H9 (cell line): ENCODE measurements around the gene PCCA. TPM values are rescaled to one million over a fixed set of nuclear protein-coding genes. Genes with fewer than 3 reads are reported as not detected.

Source experiments
- DNase-seq: peaks from one replicate; pipeline ENCODE4 v3.0.0-alpha.2; 2017
- H2AFZ ChIP-seq: one replicate; pipeline ENCODE4 v1.6.1; 2013; ENCODE audit warnings: mild to moderate bottlenecking, low read length, control low read depth, moderate library complexity
- H2AK5ac ChIP-seq: 2 replicates; pipeline ENCODE4 v1.6.1; 2013; ENCODE audit warnings: low read length, control low read depth, mixed read lengths; ENCODE audit not compliant: insufficient read length
- H2BK120ac ChIP-seq: one replicate; pipeline ENCODE4 v1.6.1; 2013; ENCODE audit warnings: low read depth, mild to moderate bottlenecking, low read length, control low read depth, inconsistent platforms; ENCODE audit not compliant: poor library complexity, severe bottlenecking
- H2BK12ac ChIP-seq: 2 replicates; pipeline ENCODE4 v1.6.1; 2013; ENCODE audit warnings: low read length, control low read depth, mixed read lengths, low read depth; ENCODE audit not compliant: insufficient read length
- H2BK15ac ChIP-seq: 2 replicates; pipeline ENCODE4 v1.6.1; 2013; ENCODE audit warnings: low read depth, low read length, control low read depth
- H2BK20ac ChIP-seq: one replicate; pipeline ENCODE4 v1.6.1; 2013; ENCODE audit warnings: low read depth, mild to moderate bottlenecking, low read length, control low read depth, inconsistent platforms; ENCODE audit not compliant: poor library complexity, severe bottlenecking
- H2BK5ac ChIP-seq: 2 replicates; pipeline ENCODE4 v1.6.1; 2013; ENCODE audit warnings: low read length, control low read depth, mixed read lengths; ENCODE audit not compliant: insufficient read length
- H3K14ac ChIP-seq: 2 replicates; pipeline ENCODE4 v1.6.1; 2013; ENCODE audit warnings: low read length, control low read depth; ENCODE audit not compliant: insufficient read depth
- H3K18ac ChIP-seq: 2 replicates; pipeline ENCODE4 v1.6.1; 2013; ENCODE audit warnings: low read depth, mild to moderate bottlenecking, mixed read lengths, low read length, control low read depth; ENCODE audit not compliant: insufficient read length
- H3K23ac ChIP-seq: 2 replicates; pipeline ENCODE4 v1.6.1; 2013; ENCODE audit warnings: low read length, control low read depth, mixed read lengths, low read depth; ENCODE audit not compliant: insufficient read length
- H3K23me2 ChIP-seq: 2 replicates; pipeline ENCODE4 v1.6.1; 2013; ENCODE audit warnings: low read depth, mild to moderate bottlenecking, mixed read lengths, low read length, control low read depth; ENCODE audit not compliant: insufficient read length, poor library complexity, severe bottlenecking
- H3K27ac ChIP-seq: 2 replicates; pipeline ENCODE4 v1.5.1; 2013; ENCODE audit warnings: low read length, control low read depth, mixed read lengths, low read depth; ENCODE audit not compliant: insufficient read length
- H3K27me3 ChIP-seq: 2 replicates; pipeline ENCODE4 v1.6.1; 2013; ENCODE audit warnings: low read length, control low read depth, inconsistent platforms; ENCODE audit not compliant: insufficient read depth
- H3K4ac ChIP-seq: 2 replicates; pipeline ENCODE4 v1.6.1; 2013; ENCODE audit warnings: low read depth, mild to moderate bottlenecking, control low read depth, inconsistent platforms, low read length, moderate library complexity
- H3K4me1 ChIP-seq: 2 replicates; pipeline ENCODE4 v1.6.1; 2013; ENCODE audit warnings: low read length, control low read depth, inconsistent platforms; ENCODE audit not compliant: insufficient read depth
- H3K4me2 ChIP-seq: 2 replicates; pipeline ENCODE4 v1.6.1; 2013; ENCODE audit warnings: low read length, control low read depth, mixed read lengths; ENCODE audit not compliant: insufficient read length, insufficient read depth
- H3K56ac ChIP-seq: 2 replicates; pipeline ENCODE4 v1.6.1; 2013; ENCODE audit warnings: low read depth, mild to moderate bottlenecking, mixed read lengths, low read length, control low read depth; ENCODE audit not compliant: insufficient read length
- H3K79me1 ChIP-seq: 2 replicates; pipeline ENCODE4 v1.6.1; 2013; ENCODE audit warnings: low read depth, mild to moderate bottlenecking, moderate library complexity, low read length, control low read depth, inconsistent platforms; ENCODE audit not compliant: insufficient read depth, poor library complexity, severe bottlenecking
- H3K79me2 ChIP-seq: 2 replicates; pipeline ENCODE4 v1.6.1; 2013; ENCODE audit warnings: low read length, control low read depth, inconsistent platforms; ENCODE audit not compliant: insufficient read depth
- H3K9ac ChIP-seq: 2 replicates; pipeline ENCODE4 v1.6.1; 2013; ENCODE audit warnings: low read length, control low read depth, mixed read lengths; ENCODE audit not compliant: insufficient read length; ENCODE audit errors: extremely low read depth
- H3K9me3 ChIP-seq: one replicate; pipeline ENCODE4 v1.6.1; 2013; ENCODE audit warnings: low read depth, low read length, inconsistent platforms; ENCODE audit not compliant: control insufficient read depth
- H3T11ph ChIP-seq: one replicate; pipeline ENCODE4 v1.6.1; 2013; ENCODE audit warnings: mild to moderate bottlenecking, low read length, control low read depth, inconsistent platforms
- H4K20me1 ChIP-seq: one replicate; pipeline ENCODE4 v1.6.1; 2013; ENCODE audit not compliant: control insufficient read depth, insufficient read length, insufficient read depth
- H4K5ac ChIP-seq: 2 replicates; pipeline ENCODE4 v1.6.1; 2013; ENCODE audit warnings: low read depth, mild to moderate bottlenecking, mixed read lengths, low read length, control low read depth; ENCODE audit not compliant: insufficient read length
- H4K8ac ChIP-seq: replicated peaks from 2 replicates; pipeline ENCODE4 v1.6.1; 2013; ENCODE audit warnings: low read length, control low read depth, mixed read lengths, low read depth; ENCODE audit not compliant: insufficient read length
- H4K91ac ChIP-seq: 2 replicates; pipeline ENCODE4 v1.6.1; 2013; ENCODE audit warnings: low read depth, mild to moderate bottlenecking, moderate library complexity, mixed read lengths, low read length, control low read depth; ENCODE audit not compliant: insufficient read length
- H3K27ac Mint-ChIP-seq, 3 experiments: 2 replicates in 2 of 3; 3 replicates in 1 of 3; pipeline ENCODE4 v1.8.0; 2020 to 2021; ENCODE audit warnings: mixed read lengths in 3 of 3, mild to moderate bottlenecking in 1 of 3, moderate library complexity in 1 of 3
- H3K27me3 Mint-ChIP-seq: 2 replicates; pipeline ENCODE4 v1.8.0; 2021; ENCODE audit warnings: low read depth, mild to moderate bottlenecking, moderate library complexity, mixed read lengths
- H3K36me3 Mint-ChIP-seq, 3 experiments: 2 replicates in 2 of 3; 3 replicates in 1 of 3; pipeline ENCODE4 v1.8.0; 2020 to 2021; ENCODE audit warnings: low read depth in 3 of 3, mixed read lengths in 3 of 3; ENCODE audit not compliant: insufficient read depth in 1 of 3
- H3K4me1 Mint-ChIP-seq, 2 experiments: 2 replicates each; pipeline ENCODE4 v1.8.0; 2020; ENCODE audit warnings: mixed read lengths in 2 of 2
- H3K4me3 Mint-ChIP-seq, 2 experiments: 2 replicates in 1 of 2; 3 replicates in 1 of 2; pipeline ENCODE4 v1.8.0; 2020 to 2021; ENCODE audit warnings: mild to moderate bottlenecking in 2 of 2, mixed read lengths in 2 of 2, moderate library complexity in 1 of 2
- H3K9me3 Mint-ChIP-seq, 2 experiments: 2 replicates in 1 of 2; 3 replicates in 1 of 2; pipeline ENCODE4 v1.8.0; 2020; ENCODE audit warnings: mild to moderate bottlenecking in 2 of 2, mixed read lengths in 2 of 2, moderate library complexity in 1 of 2
- WGBS: extraction: QIAGEN DNeasy Blood & Tissue Kit; methylation state at CpG from one replicate; pipeline ENCODE4 v1.1.7; 2013; ENCODE audit warnings: missing lambda C conversion rate, low lambda C conversion rate, mixed read lengths; ENCODE audit not compliant: insufficient read length; ENCODE audit errors: extremely low coverage; 5-methylcytosine and 5-hydroxymethylcytosine counted together
- total RNA-seq: library from RNA; stranded (reverse); gene quantifications from 2 replicates; pipeline ENCODE4 v1.2.1, GENCODE V29; 2021
- TF ChIP-seq, protein P1 (sequence below): fragments of 200-600 bp; sonication (generic); conservative IDR thresholded peaks from 3 replicates; pipeline ENCODE4 v1.8.0; 2021; ENCODE audit warnings: antibody characterized with exemption, mild to moderate bottlenecking

Gene PCCA
- total RNA-seq, 1 experiment from 2014 or later = 56.5 TPM

DNA sequence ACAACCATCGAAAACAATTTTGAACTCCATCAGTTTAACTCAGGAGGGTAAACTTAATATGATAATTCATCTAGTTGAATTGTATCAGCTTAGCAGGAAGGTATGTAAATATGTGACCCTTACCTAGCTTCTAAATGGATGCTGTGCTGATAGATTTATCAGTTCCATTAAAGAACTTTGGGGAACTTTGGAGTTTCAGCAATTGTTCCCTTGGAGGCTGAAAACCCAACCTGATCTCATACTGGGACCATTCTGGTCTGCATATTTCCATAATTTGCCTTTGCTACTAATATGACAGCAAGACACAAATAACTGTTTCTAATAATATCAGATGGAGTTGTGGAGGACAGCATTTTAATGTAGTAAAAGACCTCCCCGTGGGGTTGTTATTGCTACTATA lies 371.9 kb downstream of the PCCA start:
- H3K27me3 Mint-ChIP-seq = no peaks in the 10 kb centered on the region
- Histone ChIP-seq H3K23me2 (no peaks in the 10 kb centered on the region), H3K14ac (no peak overlapping the region), H3K9ac (no peak overlapping the region), H4K91ac (no peak overlapping the region), H2BK15ac (no peak overlapping the region), H3T11ph (no peak overlapping the region), H4K5ac (no peak overlapping the region), H3K79me1 (no peaks in the 10 kb centered on the region), H4K8ac (no peak overlapping the region), H3K4me2 (no peak overlapping the region), H3K4ac (no peak overlapping the region), H2BK12ac (no peak overlapping the region), H2BK20ac (no peak overlapping the region), H4K20me1 (no peaks in the 10 kb centered on the region), H2BK5ac (no peak overlapping the region), H2BK120ac (no peak overlapping the region), H3K4me1 (peaks cover 9% of the 10 kb centered on the region; the same call in 1 of the 2 replicates), H3K27ac (no peak overlapping the region), H3K18ac (no peak overlapping the region), H3K79me2 (0 out of 2 replicates have a peak, but pooled peaks cover 1% of the 10 kb centered on the region), H2AFZ (no peak overlapping the region), H3K9me3 (no peaks in the 10 kb centered on the region), H2AK5ac (no peak overlapping the region), H3K56ac (no peak overlapping the region), H3K23ac (no peak overlapping the region), H3K27me3 (no peaks in the 10 kb centered on the region)
- H3K9me3 Mint-ChIP-seq = peaks cover 0 to 5% of the 10 kb centered on the region in 2 experiments; a peak in 3 of 5 replicates
- TF ChIP-seq, protein P1, sequence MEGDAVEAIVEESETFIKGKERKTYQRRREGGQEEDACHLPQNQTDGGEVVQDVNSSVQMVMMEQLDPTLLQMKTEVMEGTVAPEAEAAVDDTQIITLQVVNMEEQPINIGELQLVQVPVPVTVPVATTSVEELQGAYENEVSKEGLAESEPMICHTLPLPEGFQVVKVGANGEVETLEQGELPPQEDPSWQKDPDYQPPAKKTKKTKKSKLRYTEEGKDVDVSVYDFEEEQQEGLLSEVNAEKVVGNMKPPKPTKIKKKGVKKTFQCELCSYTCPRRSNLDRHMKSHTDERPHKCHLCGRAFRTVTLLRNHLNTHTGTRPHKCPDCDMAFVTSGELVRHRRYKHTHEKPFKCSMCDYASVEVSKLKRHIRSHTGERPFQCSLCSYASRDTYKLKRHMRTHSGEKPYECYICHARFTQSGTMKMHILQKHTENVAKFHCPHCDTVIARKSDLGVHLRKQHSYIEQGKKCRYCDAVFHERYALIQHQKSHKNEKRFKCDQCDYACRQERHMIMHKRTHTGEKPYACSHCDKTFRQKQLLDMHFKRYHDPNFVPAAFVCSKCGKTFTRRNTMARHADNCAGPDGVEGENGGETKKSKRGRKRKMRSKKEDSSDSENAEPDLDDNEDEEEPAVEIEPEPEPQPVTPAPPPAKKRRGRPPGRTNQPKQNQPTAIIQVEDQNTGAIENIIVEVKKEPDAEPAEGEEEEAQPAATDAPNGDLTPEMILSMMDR = no peak
- H3K27ac Mint-ChIP-seq = no peak overlapping the region; a peak in 1 of 7 replicates
- H3K4me3 Mint-ChIP-seq = no peak overlapping the region
- peaks cover 6 to 9% (median 7%) of the 10 kb centered on the region in 3 experiments; a peak in 6 of 7 replicates for H3K36me3 Mint-ChIP-seq
- WGBS = no CpG with 5 or more reads among the region's 2 CpGs
- H3K4me1 Mint-ChIP-seq = peaks cover 43 to 51% of the 10 kb centered on the region in 2 experiments
- no peak for DNase-seq
